WTC11 (cell line): ENCODE results near the gene HIVEP2. TPM values are rescaled to one million over a fixed set of nuclear protein-coding genes. Genes with fewer than 3 reads are reported as not detected.

Experiments
- ATAC-seq: fragments of 200-7000 bp; cut with Tn5 transposase; 2 replicates; pipeline ENCODE4 v1.10.0; 2021; ENCODE audit warnings: mild to moderate bottlenecking, moderate library complexity
- CTCF ChIA-PET: fragments of 300-600 bp; sonication (Branson Sonifier 250); formaldehyde crosslinking; loops from one replicate; lab custom pipeline; 2021; ENCODE audit warnings: antibody characterized with exemption; lab: Charles Lee
- POLR2A ChIA-PET: fragments of 350-600 bp; sonication (Branson Sonifier 250); formaldehyde crosslinking; loops from one replicate; lab custom pipeline; 2021; ENCODE audit warnings: antibody characterized with exemption; lab: Charles Lee
- DNase-seq: peaks from one replicate; pipeline ENCODE4 v3.0.0; 2021; ENCODE audit warnings: low spot score
- H3K27ac Mint-ChIP-seq: 2 replicates; pipeline ENCODE4 v1.8.0; 2021; ENCODE audit warnings: mixed read lengths
- H3K27me3 Mint-ChIP-seq: 2 replicates; pipeline ENCODE4 v1.8.0; 2021; ENCODE audit warnings: low read depth, mild to moderate bottlenecking, moderate library complexity, mixed read lengths
- H3K36me3 Mint-ChIP-seq: 2 replicates; pipeline ENCODE4 v1.8.0; 2021; ENCODE audit warnings: mixed read lengths
- H3K4me1 Mint-ChIP-seq: 2 replicates; pipeline ENCODE4 v1.8.0; 2022; ENCODE audit warnings: mixed read lengths
- H3K4me3 Mint-ChIP-seq: 2 replicates; pipeline ENCODE4 v1.8.0; 2021; ENCODE audit warnings: mild to moderate bottlenecking, moderate library complexity, mixed read lengths
- H3K9me3 Mint-ChIP-seq: 2 replicates; pipeline ENCODE4 v1.8.0; 2021; ENCODE audit warnings: mixed read lengths
- CBFB ChIP-seq: sonication (generic); formaldehyde crosslinking; IDR thresholded peaks from 2 replicates; pipeline ENCODE4 v1.8.1; 2022; ENCODE audit warnings: mild to moderate bottlenecking, low read depth, missing genetic modification reagents
- EMX1 ChIP-seq: fragments of 250-450 bp; sonication (Bioruptor Pico); IDR thresholded peaks from 2 replicates; pipeline ENCODE4 v1.8.0; 2021; ENCODE audit warnings: mild to moderate bottlenecking
- ESRRA ChIP-seq: sonication (generic); formaldehyde crosslinking; IDR thresholded peaks from 2 replicates; pipeline ENCODE4 v1.8.1; 2022; ENCODE audit warnings: mild to moderate bottlenecking, missing genetic modification reagents, borderline replicate concordance
- FOXP1 ChIP-seq: sonication (generic); formaldehyde crosslinking; IDR thresholded peaks from 2 replicates; pipeline ENCODE4 v1.8.0; 2022; ENCODE audit warnings: missing genetic modification reagents, mild to moderate bottlenecking, moderate library complexity, borderline replicate concordance
- IRF2 ChIP-seq: sonication (generic); formaldehyde crosslinking; IDR thresholded peaks from 2 replicates; pipeline ENCODE4 v1.8.0; 2022; ENCODE audit warnings: low read depth, missing genetic modification reagents, borderline replicate concordance
- NFE2L1 ChIP-seq: sonication (generic); formaldehyde crosslinking; IDR thresholded peaks from 2 replicates; pipeline ENCODE4 v1.8.1; 2023; ENCODE audit warnings: missing genetic modification reagents
- NFYB ChIP-seq: sonication (generic); formaldehyde crosslinking; conservative IDR thresholded peaks from 2 replicates; pipeline ENCODE4 v1.8.0; 2022; ENCODE audit warnings: low read depth, missing genetic modification reagents
- RORB ChIP-seq: fragments of 250-450 bp; sonication (Bioruptor Pico); IDR thresholded peaks from 2 replicates; pipeline ENCODE4 v1.9.0; 2021; ENCODE audit warnings: mild to moderate bottlenecking
- SP1 ChIP-seq: sonication (generic); formaldehyde crosslinking; conservative IDR thresholded peaks from 2 replicates; pipeline ENCODE4 v1.8.1; 2022; ENCODE audit warnings: missing genetic modification reagents
- ZNF416 ChIP-seq: fragments of 250-450 bp; sonication (Bioruptor Pico); IDR thresholded peaks from 2 replicates; pipeline ENCODE4 v1.9.0; 2021; ENCODE audit warnings: mild to moderate bottlenecking, inconsistent platforms
- total RNA-seq: library from RNA; stranded (reverse); gene quantifications from 3 replicates; pipeline ENCODE4 v1.2.3, GENCODE V29; 2021
- TF ChIP-seq, protein P1 (sequence below): fragments of 250-450 bp; sonication (Bioruptor Pico); IDR thresholded peaks from 2 replicates; pipeline ENCODE4 v1.9.0; 2021; ENCODE audit warnings: moderate library complexity, mild to moderate bottlenecking, inconsistent platforms, borderline replicate concordance
- TF ChIP-seq, protein P2 (sequence below): sonication (generic); formaldehyde crosslinking; conservative IDR thresholded peaks from 2 replicates; pipeline ENCODE4 v1.8.1; 2023; ENCODE audit warnings: mild to moderate bottlenecking, low read depth, missing genetic modification reagents, moderate library complexity
- TF ChIP-seq, protein P3 (sequence below): sonication (generic); formaldehyde crosslinking; IDR thresholded peaks from 2 replicates; pipeline ENCODE4 v1.8.0; 2022; ENCODE audit warnings: mild to moderate bottlenecking, missing genetic modification reagents
- TF ChIP-seq, protein P4 (sequence below): fragments of 250-450 bp; sonication (Bioruptor Pico); conservative IDR thresholded peaks from 2 replicates; pipeline ENCODE4 v1.9.0; 2021; ENCODE audit warnings: mild to moderate bottlenecking
- TF ChIP-seq, protein P5 (sequence below): sonication (generic); formaldehyde crosslinking; IDR thresholded peaks from 2 replicates; pipeline ENCODE4 v1.8.0; 2022; ENCODE audit warnings: mild to moderate bottlenecking, missing genetic modification reagents
- TF ChIP-seq, protein P6 (sequence below): sonication (generic); formaldehyde crosslinking; IDR thresholded peaks from 2 replicates; pipeline ENCODE4 v1.8.1; 2023; ENCODE audit warnings: mild to moderate bottlenecking, missing genetic modification reagents
- TF ChIP-seq, protein P7 (sequence below): sonication (generic); formaldehyde crosslinking; IDR thresholded peaks from 2 replicates; pipeline ENCODE4 v1.8.0; 2023; ENCODE audit warnings: missing genetic modification reagents
- TF ChIP-seq, protein P8 (sequence below): sonication (generic); formaldehyde crosslinking; IDR thresholded peaks from 2 replicates; pipeline ENCODE4 v1.8.1; 2022; ENCODE audit warnings: low read depth, mild to moderate bottlenecking, moderate library complexity, missing genetic modification reagents, borderline replicate concordance
- TF ChIP-seq, protein P9 (sequence below): sonication (generic); formaldehyde crosslinking; IDR thresholded peaks from 2 replicates; pipeline ENCODE4 v1.8.1; 2023; ENCODE audit warnings: mild to moderate bottlenecking, missing genetic modification reagents
- TF ChIP-seq, protein P10 (sequence below): fragments of 250-450 bp; sonication (Bioruptor Pico); IDR thresholded peaks from 2 replicates; pipeline ENCODE4 v1.9.0; 2021; ENCODE audit warnings: mild to moderate bottlenecking

HIVEP2 gene
- total RNA-seq, 1 experiment from 2014 or later: 11.5 TPM

DNA sequence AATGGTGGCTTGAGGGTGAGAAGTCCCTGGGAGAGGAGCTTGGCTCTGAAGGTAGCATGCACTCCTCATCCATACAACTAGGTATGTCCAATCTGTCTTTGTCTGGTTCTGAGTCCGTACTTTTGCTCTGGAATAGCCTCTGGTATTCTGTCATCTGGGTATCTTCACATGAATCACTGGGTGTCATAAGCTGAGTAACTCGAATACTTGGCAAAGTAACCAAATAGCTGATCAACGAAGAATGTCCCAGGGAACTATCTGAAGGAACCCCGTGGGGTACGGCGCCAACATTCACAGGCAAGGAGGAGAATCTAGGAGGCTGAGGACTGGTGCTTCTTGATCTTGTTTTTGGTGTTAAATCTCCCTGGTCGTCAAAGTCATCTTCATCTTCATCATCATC is 184.8 kb downstream of the HIVEP2 start (continued):
- TF ChIP-seq, protein P1, sequence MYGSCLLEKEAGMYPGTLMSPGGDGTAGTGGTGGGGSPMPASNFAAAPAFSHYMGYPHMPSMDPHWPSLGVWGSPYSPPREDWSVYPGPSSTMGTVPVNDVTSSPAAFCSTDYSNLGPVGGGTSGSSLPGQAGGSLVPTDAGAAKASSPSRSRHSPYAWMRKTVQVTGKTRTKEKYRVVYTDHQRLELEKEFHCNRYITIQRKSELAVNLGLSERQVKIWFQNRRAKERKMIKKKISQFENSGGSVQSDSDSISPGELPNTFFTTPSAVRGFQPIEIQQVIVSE (CRISPR knock-in tag): no peak
- TF ChIP-seq, protein P2, sequence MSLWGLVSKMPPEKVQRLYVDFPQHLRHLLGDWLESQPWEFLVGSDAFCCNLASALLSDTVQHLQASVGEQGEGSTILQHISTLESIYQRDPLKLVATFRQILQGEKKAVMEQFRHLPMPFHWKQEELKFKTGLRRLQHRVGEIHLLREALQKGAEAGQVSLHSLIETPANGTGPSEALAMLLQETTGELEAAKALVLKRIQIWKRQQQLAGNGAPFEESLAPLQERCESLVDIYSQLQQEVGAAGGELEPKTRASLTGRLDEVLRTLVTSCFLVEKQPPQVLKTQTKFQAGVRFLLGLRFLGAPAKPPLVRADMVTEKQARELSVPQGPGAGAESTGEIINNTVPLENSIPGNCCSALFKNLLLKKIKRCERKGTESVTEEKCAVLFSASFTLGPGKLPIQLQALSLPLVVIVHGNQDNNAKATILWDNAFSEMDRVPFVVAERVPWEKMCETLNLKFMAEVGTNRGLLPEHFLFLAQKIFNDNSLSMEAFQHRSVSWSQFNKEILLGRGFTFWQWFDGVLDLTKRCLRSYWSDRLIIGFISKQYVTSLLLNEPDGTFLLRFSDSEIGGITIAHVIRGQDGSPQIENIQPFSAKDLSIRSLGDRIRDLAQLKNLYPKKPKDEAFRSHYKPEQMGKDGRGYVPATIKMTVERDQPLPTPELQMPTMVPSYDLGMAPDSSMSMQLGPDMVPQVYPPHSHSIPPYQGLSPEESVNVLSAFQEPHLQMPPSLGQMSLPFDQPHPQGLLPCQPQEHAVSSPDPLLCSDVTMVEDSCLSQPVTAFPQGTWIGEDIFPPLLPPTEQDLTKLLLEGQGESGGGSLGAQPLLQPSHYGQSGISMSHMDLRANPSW (CRISPR knock-in tag): no peak
- TF ChIP-seq CBFB (CRISPR knock-in tag) (no peak), ESRRA (CRISPR knock-in tag) (no peak), RORB (CRISPR knock-in tag) (no peak), ZNF416 (CRISPR knock-in tag) (no peak)
- TF ChIP-seq, all 79 proteins: peak for 0

DNA sequence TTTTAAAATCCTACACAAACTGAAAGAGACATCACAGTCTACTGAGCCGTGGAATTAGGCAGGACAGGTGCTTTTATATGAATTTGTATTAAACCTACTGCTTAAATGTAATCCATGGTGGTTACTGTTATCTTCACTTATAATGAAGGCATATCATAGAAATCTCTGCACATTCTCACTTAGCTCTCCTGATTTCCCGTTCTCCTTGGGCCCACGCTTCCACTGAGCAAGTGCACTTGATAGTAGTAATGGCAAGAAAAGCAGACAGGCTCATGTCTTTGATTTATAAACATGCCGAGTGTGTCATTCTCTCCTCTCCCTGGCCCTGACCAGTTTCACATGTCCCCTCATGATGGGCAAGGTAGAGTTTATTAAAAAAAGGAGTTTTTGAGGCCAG is 186.3 kb downstream of the HIVEP2 start:
- peaks cover 32% of the 10 kb centered on the region for H3K36me3 Mint-ChIP-seq
- TF ChIP-seq NFE2L1 (CRISPR knock-in tag) (no peak), SP1 (CRISPR knock-in tag) (no peak), RORB (CRISPR knock-in tag) (no peak), NFYB (CRISPR knock-in tag) (no peak), FOXP1 (no peak), IRF2 (no peak), CBFB (CRISPR knock-in tag) (no peak), EMX1 (no peak)
- TF ChIP-seq, protein P3, sequence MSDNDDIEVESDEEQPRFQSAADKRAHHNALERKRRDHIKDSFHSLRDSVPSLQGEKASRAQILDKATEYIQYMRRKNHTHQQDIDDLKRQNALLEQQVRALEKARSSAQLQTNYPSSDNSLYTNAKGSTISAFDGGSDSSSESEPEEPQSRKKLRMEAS (CRISPR knock-in tag): no peak
- TF ChIP-seq, protein P4, sequence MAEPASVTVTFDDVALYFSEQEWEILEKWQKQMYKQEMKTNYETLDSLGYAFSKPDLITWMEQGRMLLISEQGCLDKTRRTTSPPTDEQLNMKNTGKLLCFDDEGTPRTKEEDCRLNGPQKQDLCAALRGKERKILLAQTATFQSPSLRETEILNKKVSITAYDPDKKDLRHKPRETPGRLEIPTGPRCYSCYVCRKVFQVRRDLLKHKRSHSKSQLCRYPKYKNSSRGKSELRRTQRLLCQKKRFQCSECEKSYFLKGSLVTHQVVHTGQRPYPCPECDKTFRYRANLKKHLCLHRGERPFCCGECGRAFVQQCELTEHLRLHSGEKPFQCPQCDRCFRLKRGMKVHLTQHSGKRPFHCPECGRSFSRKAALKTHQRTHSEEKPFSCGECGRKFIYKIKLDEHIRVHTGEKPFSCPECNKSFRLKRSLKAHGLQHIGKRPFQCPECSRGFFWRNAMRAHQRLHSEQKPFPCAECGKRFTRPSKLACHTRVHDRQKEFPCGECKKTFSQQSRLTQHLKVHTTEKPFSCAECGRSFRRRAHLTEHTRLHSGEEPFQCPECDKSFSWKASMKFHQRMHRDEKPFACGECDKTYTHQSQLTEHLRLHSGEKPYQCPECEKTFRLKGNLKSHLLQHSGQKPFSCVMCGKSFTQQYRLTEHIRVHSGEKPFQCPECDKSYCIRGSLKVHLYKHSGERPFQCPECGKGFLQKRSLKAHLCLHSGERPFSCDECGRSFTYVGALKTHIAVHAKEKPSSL (CRISPR knock-in tag): no peak
- TF ChIP-seq, protein P5, sequence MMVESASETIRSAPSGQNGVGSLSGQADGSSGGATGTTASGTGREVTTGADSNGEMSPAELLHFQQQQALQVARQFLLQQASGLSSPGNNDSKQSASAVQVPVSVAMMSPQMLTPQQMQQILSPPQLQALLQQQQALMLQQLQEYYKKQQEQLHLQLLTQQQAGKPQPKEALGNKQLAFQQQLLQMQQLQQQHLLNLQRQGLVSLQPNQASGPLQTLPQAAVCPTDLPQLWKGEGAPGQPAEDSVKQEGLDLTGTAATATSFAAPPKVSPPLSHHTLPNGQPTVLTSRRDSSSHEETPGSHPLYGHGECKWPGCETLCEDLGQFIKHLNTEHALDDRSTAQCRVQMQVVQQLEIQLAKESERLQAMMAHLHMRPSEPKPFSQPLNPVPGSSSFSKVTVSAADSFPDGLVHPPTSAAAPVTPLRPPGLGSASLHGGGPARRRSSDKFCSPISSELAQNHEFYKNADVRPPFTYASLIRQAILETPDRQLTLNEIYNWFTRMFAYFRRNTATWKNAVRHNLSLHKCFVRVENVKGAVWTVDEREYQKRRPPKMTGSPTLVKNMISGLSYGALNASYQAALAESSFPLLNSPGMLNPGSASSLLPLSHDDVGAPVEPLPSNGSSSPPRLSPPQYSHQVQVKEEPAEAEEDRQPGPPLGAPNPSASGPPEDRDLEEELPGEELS (CRISPR knock-in tag): no peak
- TF ChIP-seq, protein P6, sequence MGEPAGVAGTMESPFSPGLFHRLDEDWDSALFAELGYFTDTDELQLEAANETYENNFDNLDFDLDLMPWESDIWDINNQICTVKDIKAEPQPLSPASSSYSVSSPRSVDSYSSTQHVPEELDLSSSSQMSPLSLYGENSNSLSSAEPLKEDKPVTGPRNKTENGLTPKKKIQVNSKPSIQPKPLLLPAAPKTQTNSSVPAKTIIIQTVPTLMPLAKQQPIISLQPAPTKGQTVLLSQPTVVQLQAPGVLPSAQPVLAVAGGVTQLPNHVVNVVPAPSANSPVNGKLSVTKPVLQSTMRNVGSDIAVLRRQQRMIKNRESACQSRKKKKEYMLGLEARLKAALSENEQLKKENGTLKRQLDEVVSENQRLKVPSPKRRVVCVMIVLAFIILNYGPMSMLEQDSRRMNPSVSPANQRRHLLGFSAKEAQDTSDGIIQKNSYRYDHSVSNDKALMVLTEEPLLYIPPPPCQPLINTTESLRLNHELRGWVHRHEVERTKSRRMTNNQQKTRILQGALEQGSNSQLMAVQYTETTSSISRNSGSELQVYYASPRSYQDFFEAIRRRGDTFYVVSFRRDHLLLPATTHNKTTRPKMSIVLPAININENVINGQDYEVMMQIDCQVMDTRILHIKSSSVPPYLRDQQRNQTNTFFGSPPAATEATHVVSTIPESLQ (CRISPR knock-in tag): no peak
- TF ChIP-seq, protein P7, sequence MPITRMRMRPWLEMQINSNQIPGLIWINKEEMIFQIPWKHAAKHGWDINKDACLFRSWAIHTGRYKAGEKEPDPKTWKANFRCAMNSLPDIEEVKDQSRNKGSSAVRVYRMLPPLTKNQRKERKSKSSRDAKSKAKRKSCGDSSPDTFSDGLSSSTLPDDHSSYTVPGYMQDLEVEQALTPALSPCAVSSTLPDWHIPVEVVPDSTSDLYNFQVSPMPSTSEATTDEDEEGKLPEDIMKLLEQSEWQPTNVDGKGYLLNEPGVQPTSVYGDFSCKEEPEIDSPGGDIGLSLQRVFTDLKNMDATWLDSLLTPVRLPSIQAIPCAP: no peak
- TF ChIP-seq, protein P8, sequence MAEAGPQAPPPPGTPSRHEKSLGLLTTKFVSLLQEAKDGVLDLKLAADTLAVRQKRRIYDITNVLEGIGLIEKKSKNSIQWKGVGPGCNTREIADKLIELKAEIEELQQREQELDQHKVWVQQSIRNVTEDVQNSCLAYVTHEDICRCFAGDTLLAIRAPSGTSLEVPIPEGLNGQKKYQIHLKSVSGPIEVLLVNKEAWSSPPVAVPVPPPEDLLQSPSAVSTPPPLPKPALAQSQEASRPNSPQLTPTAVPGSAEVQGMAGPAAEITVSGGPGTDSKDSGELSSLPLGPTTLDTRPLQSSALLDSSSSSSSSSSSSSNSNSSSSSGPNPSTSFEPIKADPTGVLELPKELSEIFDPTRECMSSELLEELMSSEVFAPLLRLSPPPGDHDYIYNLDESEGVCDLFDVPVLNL (CRISPR knock-in tag): no peak
- TF ChIP-seq, protein P9, sequence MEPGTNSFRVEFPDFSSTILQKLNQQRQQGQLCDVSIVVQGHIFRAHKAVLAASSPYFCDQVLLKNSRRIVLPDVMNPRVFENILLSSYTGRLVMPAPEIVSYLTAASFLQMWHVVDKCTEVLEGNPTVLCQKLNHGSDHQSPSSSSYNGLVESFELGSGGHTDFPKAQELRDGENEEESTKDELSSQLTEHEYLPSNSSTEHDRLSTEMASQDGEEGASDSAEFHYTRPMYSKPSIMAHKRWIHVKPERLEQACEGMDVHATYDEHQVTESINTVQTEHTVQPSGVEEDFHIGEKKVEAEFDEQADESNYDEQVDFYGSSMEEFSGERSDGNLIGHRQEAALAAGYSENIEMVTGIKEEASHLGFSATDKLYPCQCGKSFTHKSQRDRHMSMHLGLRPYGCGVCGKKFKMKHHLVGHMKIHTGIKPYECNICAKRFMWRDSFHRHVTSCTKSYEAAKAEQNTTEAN: no peak
- TF ChIP-seq, protein P1 (CRISPR knock-in tag): no peak
- TF ChIP-seq, protein P10, sequence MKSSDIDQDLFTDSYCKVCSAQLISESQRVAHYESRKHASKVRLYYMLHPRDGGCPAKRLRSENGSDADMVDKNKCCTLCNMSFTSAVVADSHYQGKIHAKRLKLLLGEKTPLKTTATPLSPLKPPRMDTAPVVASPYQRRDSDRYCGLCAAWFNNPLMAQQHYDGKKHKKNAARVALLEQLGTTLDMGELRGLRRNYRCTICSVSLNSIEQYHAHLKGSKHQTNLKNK (CRISPR knock-in tag): no peak

More for the DNA sequence above, 186.3 kb downstream of the HIVEP2 start:
- ChIA-PET CTCF (no interaction called here), POLR2A (no interaction called here)
- DNase-seq (no peak), ATAC-seq (no peak)
- H3K27me3 Mint-ChIP-seq: no peaks in the 10 kb centered on the region
- no peaks in the 10 kb centered on the region for H3K9me3 Mint-ChIP-seq
- H3K27ac Mint-ChIP-seq: no peak overlapping the region
- no peak overlapping the region for H3K4me3 Mint-ChIP-seq
- H3K4me1 Mint-ChIP-seq: peaks cover 4% of the 10 kb centered on the region
